A673 (cell line): Measurements from ENCODE around the gene AP3S2.

Experiments
- EZH2 ChIP-seq: fragments of 200-600 bp; sonication (generic); IDR thresholded peaks from 2 replicates; pipeline ENCODE4 v1.6.1; 2017; ENCODE audit warnings: borderline replicate concordance, low read depth, mild to moderate bottlenecking, mixed read lengths, antibody characterized with exemption, low read length; ENCODE audit not compliant: poor library complexity, severe bottlenecking
- TF ChIP-seq, protein P1 (sequence below): fragments of 300-800, 200-600 bp; sonication (generic); conservative IDR thresholded peaks from 2 replicates; pipeline ENCODE4 v1.5.1; 2017; ENCODE audit warnings: low read depth, mild to moderate bottlenecking, antibody characterized with exemption, low read length, moderate library complexity, mixed read lengths

DNA sequence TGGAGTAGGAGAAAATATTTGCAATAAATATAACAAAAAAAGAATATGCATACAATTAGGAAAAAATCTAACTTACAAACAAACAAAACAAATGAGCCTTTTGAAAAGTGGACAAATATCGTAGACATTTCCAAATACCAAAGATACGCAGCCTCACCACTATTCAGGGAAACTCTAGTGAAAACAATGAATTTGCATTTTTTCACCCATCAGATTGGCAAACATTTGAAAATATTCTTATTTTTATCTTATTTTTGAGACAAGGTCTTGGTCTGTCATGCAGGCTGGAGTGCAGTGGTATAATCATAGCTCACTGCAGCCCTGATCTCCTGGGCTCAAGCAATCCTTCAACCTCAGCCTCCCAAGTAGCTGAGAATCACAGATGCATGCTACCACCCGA, 15.5 kb downstream of the AP3S2 start:
- TF ChIP-seq, protein P1, sequence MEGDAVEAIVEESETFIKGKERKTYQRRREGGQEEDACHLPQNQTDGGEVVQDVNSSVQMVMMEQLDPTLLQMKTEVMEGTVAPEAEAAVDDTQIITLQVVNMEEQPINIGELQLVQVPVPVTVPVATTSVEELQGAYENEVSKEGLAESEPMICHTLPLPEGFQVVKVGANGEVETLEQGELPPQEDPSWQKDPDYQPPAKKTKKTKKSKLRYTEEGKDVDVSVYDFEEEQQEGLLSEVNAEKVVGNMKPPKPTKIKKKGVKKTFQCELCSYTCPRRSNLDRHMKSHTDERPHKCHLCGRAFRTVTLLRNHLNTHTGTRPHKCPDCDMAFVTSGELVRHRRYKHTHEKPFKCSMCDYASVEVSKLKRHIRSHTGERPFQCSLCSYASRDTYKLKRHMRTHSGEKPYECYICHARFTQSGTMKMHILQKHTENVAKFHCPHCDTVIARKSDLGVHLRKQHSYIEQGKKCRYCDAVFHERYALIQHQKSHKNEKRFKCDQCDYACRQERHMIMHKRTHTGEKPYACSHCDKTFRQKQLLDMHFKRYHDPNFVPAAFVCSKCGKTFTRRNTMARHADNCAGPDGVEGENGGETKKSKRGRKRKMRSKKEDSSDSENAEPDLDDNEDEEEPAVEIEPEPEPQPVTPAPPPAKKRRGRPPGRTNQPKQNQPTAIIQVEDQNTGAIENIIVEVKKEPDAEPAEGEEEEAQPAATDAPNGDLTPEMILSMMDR = no peak
- no peak for TF ChIP-seq EZH2
